HepG2 (cell line): ENCODE results near the gene ZBTB45. TPM values are rescaled to one million over a fixed set of nuclear protein-coding genes. Genes with fewer than 3 reads are reported as not detected.

Experiments
- BCL6 ChIP-seq: IDR thresholded peaks from 2 replicates; pipeline ENCODE4 v1.6.1; 2016; ENCODE audit warnings: missing genetic modification reagents, missing compliant biosample characterization
- CEBPZ ChIP-seq: IDR thresholded peaks from 2 replicates; pipeline ENCODE4 v1.6.1; 2012; ENCODE audit warnings: low read length, improper control_type of control experiment
- FLYWCH1 ChIP-seq: sonication (generic); formaldehyde crosslinking; IDR thresholded peaks from 2 replicates; pipeline ENCODE4 v1.8.1; 2023; ENCODE audit warnings: mild to moderate bottlenecking, missing genetic modification reagents
- NRL ChIP-seq: sonication (generic); formaldehyde crosslinking; IDR thresholded peaks from 2 replicates; pipeline ENCODE4 v1.5.0; 2020; ENCODE audit warnings: missing genetic modification reagents, mild to moderate bottlenecking, moderate library complexity, borderline replicate concordance
- POGK ChIP-seq: sonication (generic); formaldehyde crosslinking; conservative IDR thresholded peaks from 2 replicates; pipeline ENCODE4 v1.8.0; 2022; ENCODE audit warnings: mild to moderate bottlenecking, moderate library complexity, missing genetic modification reagents
- RFX3 ChIP-seq: IDR thresholded peaks from 2 replicates; pipeline ENCODE4 v1.6.1; 2016; ENCODE audit warnings: missing biosample characterization, missing genetic modification reagents
- SRSF9 ChIP-seq: fragments of 200-400 bp; formaldehyde crosslinking; IDR thresholded peaks from 2 replicates; pipeline ENCODE4 v1.6.1; 2018; ENCODE audit warnings: borderline replicate concordance, mild to moderate bottlenecking, low read depth, low read length; ENCODE audit not compliant: insufficient read depth, poor library complexity, severe bottlenecking
- ZBTB34 ChIP-seq: sonication (generic); formaldehyde crosslinking; IDR thresholded peaks from 2 replicates; pipeline ENCODE4 v1.8.0; 2022; ENCODE audit warnings: mild to moderate bottlenecking, missing genetic modification reagents
- ZBTB7A ChIP-seq: sonication (generic); formaldehyde crosslinking; IDR thresholded peaks from 2 replicates; pipeline ENCODE4 v1.8.0; 2022; ENCODE audit warnings: mild to moderate bottlenecking, missing genetic modification reagents
- ZFY ChIP-seq: sonication (generic); formaldehyde crosslinking; IDR thresholded peaks from 2 replicates; pipeline ENCODE4 v1.4.0; 2020; ENCODE audit warnings: missing genetic modification reagents
- ZNF263 ChIP-seq: sonication (generic); formaldehyde crosslinking; IDR thresholded peaks from 2 replicates; pipeline ENCODE4 v1.4.0; 2020; ENCODE audit warnings: missing genetic modification reagents
- ZNF44 ChIP-seq: sonication (generic); formaldehyde crosslinking; IDR thresholded peaks from 2 replicates; pipeline ENCODE4 v1.5.1; 2020; ENCODE audit warnings: mild to moderate bottlenecking, missing genetic modification reagents
- ZNF556 ChIP-seq: sonication (generic); formaldehyde crosslinking; IDR thresholded peaks from 2 replicates; pipeline ENCODE4 v1.4.0; 2020; ENCODE audit warnings: mild to moderate bottlenecking, missing genetic modification reagents, borderline replicate concordance
- ZNF782 ChIP-seq: sonication (generic); formaldehyde crosslinking; IDR thresholded peaks from 2 replicates; pipeline ENCODE4 v1.4.0; 2020; ENCODE audit warnings: missing genetic modification reagents, mild to moderate bottlenecking, borderline replicate concordance
- polyA plus RNA-seq, 8 experiments: library from polyadenylated mRNA; depleted of rRNA in 3 of 8; stranded (reverse) in 7 of 8; unstranded in 1 of 8; fragments of >200 nt; fragmentation: Illumina TruSeq in 4 of 8; extraction: Trizol in 4 of 8; gene quantifications; 2 replicates each; pipeline versions ENCODE4 v1.2.1 to v1.2.3, GENCODE V29; 2011 to 2016; ENCODE audit warnings: low read depth in 4 of 8, missing spikeins in 1 of 8, mixed read lengths in 1 of 8; ENCODE audit not compliant: insufficient read depth in 1 of 8
- total RNA-seq, 5 experiments: library from RNA; depleted of rRNA; stranded (reverse); fragments of >200 nt; fragmentation: Illumina TruSeq; extraction: Trizol; gene quantifications; 2 replicates each; pipeline ENCODE4 v1.2.3, GENCODE V29; 2016; ENCODE audit warnings: low read depth in 1 of 5
- TF ChIP-seq, protein P1 (sequence below): sonication (generic); formaldehyde crosslinking; IDR thresholded peaks from 2 replicates; pipeline ENCODE4 v1.4.0; 2020; ENCODE audit warnings: missing genetic modification reagents
- TF ChIP-seq, protein P2 (sequence below): sonication (generic); formaldehyde crosslinking; conservative IDR thresholded peaks from 2 replicates; pipeline ENCODE4 v1.4.0; 2020; ENCODE audit warnings: missing genetic modification reagents

Gene ZBTB45
- total and polyA plus RNA-seq, 2 of the 13 experiments (the other 11 are each of a cell fraction or from before 2014, with no cell fraction given): 3.0 to 3.7 TPM

GRCh38 chr19:58513694-58514563, 5.7 kb downstream of the ZBTB45 start (continued):
- TF ChIP-seq POGK (CRISPR knock-in tag) (peak; percentile 60), ZNF44 (no peak), RFX3 (CRISPR knock-in tag) (no peak), CEBPZ (no peak), BCL6 (0 out of 2 replicates have a peak, but pooled peaks have one; percentile 29), ZNF263 (CRISPR knock-in tag) (0 out of 2 replicates have a peak, but pooled peaks have one; percentile 35), ZBTB7A (CRISPR knock-in tag) (peak; percentile 62; the same call in 1 of the 2 replicates), FLYWCH1 (CRISPR knock-in tag) (no peak), ZNF782 (peak; percentile 55), SRSF9 (no peak), ZBTB34 (no peak), ZFY (CRISPR knock-in tag) (peak; percentile 89), ZNF556 (CRISPR knock-in tag) (peak; percentile 91; the same call in 1 of the 2 replicates), NRL (CRISPR knock-in tag) (peak; percentile 36; the same call in 1 of the 2 replicates)
- TF ChIP-seq, protein P1, sequence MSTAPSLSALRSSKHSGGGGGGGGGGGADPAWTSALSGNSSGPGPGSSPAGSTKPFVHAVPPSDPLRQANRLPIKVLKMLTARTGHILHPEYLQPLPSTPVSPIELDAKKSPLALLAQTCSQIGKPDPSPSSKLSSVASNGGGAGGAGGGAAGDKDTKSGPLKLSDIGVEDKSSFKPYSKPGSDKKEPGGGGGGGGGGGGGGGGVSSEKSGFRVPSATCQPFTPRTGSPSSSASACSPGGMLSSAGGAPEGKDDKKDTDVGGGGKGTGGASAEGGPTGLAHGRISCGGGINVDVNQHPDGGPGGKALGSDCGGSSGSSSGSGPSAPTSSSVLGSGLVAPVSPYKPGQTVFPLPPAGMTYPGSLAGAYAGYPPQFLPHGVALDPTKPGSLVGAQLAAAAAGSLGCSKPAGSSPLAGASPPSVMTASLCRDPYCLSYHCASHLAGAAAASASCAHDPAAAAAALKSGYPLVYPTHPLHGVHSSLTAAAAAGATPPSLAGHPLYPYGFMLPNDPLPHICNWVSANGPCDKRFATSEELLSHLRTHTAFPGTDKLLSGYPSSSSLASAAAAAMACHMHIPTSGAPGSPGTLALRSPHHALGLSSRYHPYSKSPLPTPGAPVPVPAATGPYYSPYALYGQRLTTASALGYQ (CRISPR knock-in tag): no peak; the same call in 1 of the 2 replicates
- TF ChIP-seq, protein P2, sequence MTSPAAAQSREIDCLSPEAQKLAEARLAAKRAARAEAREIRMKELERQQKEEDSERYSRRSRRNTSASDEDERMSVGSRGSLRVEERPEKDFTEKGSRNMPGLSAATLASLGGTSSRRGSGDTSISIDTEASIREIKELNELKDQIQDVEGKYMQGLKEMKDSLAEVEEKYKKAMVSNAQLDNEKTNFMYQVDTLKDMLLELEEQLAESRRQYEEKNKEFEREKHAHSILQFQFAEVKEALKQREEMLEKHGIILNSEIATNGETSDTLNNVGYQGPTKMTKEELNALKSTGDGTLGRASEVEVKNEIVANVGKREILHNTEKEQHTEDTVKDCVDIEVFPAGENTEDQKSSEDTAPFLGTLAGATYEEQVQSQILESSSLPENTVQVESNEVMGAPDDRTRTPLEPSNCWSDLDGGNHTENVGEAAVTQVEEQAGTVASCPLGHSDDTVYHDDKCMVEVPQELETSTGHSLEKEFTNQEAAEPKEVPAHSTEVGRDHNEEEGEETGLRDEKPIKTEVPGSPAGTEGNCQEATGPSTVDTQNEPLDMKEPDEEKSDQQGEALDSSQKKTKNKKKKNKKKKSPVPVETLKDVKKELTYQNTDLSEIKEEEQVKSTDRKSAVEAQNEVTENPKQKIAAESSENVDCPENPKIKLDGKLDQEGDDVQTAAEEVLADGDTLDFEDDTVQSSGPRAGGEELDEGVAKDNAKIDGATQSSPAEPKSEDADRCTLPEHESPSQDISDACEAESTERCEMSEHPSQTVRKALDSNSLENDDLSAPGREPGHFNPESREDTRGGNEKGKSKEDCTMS (CRISPR knock-in tag): no peak
